ENCODE results near the gene ITPA. TPM values are rescaled to one million over a fixed set of nuclear protein-coding genes. Genes with fewer than 3 reads are reported as not detected.
"Not testable (repeated sequence)": the region's sequence is repeated elsewhere in the genome, so short reads cannot be mapped to it uniquely, and the experiment has no call there.

Gene ITPA
- total RNA-seq, 1 donor from 2014 or later: 60.6 TPM

GRCh38 chr20:3173610-3174441 lies 35.5 kb upstream of the ITPA start:
- ATAC-seq: peak; percentile 93

GRCh38 chr20:3174442-3175261 lies 34.6 kb upstream of the ITPA start:
- ATAC-seq: no peak

DNA sequence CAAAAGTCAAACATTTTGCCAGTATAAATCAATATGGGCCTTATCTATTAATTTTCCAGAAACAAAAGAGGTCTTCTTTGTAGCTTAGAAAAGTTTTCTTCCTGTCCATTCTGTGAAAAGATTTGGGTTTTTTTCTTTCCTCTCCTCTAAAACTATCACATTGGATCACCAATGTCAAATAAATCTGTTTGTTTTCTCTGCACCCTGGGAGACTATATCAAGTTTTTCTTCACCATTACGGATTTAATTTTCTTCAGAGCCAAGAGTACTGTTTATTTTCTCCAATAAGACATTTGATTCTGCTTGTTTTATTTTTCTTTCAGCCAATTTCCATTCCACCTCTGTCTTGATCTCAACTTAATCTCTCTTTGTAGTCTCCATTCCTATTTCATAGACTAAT lies 34.0 kb upstream of the ITPA start:
- ATAC-seq: no peak

DNA sequence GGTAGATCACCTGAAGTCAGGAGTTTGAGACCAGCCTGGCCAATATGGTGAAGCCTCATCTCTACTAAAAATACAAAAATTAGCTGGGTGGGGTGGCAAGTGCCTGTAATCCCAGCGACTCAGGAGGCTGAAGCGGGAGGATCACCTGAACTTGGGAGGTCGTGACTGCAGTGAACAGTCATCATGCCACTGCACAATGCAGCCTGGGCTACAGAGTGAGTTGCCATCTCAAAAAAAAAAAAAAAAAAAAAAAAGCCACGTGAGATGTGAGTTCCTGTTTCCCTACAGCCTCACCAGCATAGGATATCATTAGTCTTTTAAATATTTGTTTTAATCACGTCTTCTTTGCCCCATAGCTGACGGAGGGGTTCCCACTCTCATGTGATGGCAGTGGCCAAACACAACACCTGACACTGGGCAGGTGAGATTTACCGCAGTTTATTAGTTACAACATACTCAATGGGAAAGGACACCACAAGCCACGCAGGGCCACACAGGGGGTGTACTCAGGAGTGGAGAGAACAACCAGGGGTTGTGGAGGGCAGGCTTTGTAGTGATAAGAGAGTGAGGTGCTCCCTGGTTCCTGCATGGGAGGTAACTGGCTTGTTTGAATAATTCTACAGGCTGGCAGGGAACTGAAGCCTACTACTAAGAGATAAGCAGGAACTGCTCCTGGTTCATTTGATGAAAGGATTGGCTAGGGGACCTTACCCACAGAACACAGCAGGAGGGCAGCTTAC lies 31.4 kb upstream of the ITPA start:
- ATAC-seq: no peak

GRCh38 chr20:3180319-3180718 lies 29.0 kb upstream of the ITPA start:
- ATAC-seq: no peak

DNA sequence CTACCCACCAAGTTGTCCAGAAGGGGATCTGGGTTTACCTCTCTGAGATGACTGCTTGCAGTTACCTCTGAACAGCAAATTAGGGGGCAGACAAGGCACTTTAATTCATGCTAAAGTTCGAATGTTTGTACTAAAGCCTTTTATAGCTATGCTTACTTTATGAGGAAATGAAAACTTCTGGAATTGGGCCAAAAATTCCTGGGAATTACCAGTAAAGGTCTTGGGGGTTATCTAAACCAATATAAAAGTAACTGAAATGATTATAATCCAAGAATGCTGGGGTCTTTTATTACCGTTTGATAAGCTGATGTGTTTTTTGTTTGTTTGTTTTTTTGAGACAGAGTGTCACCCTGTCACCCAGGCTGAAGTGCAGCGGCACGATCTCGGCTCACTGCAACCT lies 28.0 kb upstream of the ITPA start:
- no peak for ATAC-seq

DNA sequence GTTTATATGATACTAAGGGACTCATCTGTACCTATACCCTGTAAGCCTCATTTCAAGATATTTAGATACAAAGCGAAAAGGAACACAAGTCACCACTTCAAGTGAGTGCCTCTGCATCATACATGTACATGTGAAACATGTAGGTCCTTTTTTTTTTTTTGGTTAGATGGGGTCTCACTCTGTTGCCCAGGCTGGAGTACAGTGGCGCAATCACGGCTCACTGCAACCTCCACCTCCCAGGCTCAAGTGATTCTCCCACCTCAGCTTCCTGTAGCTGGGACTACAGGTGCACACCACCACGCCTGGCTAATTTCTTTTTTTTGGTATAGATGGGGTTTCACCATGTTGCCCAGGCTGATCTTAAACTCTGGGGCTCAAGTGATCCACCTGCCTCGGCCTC lies 26.9 kb upstream of the ITPA start:
- ATAC-seq: not testable (repeated sequence)

DNA sequence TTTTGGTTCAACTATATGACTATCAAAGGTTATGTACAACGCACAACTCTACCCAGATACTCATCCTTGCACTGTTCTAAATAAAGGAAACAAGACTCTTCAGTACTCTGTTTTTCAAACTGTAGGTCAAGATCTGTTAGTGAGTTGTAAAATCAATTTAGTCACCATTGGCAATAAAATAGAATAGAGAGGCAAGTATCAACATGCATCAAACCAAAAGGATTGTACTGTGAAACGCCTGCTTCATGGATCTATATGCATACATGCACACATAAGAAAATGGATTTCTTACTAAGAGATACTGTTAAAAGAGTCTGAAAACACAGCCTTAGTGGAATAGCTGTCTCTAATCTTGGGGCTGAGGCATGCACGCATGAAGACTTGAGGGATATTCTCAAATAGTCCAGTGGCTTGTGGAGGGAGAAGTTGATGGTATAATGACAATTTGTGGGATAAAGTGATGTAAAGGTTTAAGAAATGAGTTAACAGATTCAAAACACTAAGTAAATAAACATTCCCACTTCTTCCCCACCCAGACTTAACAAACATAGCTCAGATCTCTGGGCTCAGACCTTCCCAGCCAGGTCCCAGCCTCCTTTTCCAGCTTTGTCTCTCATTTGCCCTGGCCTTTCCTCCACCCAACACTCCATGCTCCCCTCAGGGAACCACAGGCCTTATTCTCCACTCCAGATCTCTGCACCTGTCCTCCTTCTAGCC lies 25.2 kb upstream of the ITPA start:
- no peak for ATAC-seq

GRCh38 chr20:3187861-3188260 lies 21.4 kb upstream of the ITPA start:
- not testable (repeated sequence) for ATAC-seq

DNA sequence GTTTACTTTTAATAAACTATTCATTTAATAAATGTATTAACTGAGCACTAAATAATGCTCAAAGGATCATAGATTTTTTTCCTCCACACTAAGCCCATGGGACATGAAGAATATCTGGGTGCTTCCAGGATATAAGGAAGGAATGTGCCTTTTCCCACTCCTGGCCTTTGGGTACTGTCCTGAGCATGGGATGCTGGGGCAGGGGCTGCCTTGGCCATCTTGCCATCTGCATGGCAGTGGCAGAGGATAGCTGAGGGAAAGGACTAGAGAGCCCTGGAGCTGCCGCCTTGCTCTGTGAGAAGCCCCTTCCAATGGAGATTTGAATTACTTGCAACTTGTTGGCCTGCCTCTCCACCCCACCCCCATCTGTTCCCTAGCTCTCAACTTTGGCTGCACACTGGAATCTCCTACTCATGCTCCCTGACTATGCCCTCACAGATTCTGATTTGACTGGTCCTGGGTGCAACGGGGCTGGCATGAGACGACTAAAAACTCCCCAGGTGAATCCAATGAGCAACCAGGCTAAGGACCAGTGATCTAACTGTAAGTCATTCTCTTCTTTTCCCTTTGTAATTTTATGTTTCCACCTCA lies 20.4 kb upstream of the ITPA start:
- no peak for ATAC-seq

DNA sequence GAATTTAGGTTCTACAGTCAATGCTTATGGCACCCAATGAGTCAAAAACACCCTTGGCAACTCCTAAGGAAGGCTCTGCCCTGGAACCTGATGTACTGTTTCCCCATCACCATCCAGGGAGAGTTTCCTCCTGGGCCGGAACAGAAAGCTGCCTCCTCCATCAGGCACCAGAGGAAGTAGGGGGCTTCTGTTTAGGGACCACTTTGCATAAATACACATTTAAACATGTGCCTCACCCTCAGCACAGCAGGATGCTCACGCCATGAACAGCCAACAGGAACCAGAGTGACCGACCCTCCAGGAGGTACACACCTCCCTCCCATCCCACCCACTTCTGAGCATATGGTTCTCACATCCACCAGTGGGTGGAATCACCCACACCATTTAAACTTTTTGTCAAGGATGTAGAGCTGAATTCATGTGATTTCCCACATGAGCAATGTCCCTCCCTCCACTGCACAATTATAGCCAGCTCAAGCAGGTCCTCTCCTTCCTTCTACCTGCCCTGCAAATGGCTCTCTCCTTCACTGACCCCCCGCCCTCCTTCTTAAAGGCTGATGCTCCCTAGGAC lies 19.7 kb upstream of the ITPA start:
- no peak for ATAC-seq

GRCh38 chr20:3190681-3191111 lies 18.6 kb upstream of the ITPA start:
- no peak for ATAC-seq

DNA sequence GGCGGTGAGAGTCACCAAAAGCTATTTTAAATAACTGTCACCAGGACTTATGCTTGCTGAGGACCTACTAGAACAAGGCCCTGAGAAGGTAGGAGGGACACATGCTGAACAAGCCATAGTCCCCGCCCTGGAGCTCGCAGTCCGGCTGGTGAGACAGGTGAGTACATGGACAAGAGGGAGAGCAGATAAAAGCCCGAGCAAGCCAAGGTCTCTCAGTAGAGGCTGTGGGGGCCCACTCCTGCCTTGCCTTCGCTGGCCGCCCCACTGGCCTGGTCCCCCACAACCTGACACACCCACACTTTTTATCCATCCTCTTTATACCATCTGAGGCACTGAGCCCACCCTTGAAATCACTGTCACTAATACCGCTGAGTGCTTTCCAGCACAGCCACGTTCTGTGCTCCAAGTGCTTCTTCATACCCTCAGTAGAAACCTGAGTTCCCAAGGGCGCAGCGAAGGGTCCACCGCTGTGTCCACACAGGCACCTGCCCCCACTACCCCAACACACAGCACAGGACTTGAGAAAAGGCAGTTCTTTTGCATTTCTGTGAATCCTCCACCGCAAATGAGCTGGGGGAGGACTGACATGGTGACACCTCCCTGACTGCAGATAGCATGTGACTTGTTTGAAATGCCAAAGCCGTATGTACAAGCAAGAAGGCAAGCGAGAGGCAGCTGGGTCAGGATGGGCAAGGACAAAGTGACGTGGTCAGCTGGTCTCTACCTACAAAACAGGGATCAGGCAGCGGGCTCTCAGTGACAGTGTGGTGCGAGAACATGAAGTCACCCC lies 16.9 kb upstream of the ITPA start:
- ATAC-seq: no peak

DNA sequence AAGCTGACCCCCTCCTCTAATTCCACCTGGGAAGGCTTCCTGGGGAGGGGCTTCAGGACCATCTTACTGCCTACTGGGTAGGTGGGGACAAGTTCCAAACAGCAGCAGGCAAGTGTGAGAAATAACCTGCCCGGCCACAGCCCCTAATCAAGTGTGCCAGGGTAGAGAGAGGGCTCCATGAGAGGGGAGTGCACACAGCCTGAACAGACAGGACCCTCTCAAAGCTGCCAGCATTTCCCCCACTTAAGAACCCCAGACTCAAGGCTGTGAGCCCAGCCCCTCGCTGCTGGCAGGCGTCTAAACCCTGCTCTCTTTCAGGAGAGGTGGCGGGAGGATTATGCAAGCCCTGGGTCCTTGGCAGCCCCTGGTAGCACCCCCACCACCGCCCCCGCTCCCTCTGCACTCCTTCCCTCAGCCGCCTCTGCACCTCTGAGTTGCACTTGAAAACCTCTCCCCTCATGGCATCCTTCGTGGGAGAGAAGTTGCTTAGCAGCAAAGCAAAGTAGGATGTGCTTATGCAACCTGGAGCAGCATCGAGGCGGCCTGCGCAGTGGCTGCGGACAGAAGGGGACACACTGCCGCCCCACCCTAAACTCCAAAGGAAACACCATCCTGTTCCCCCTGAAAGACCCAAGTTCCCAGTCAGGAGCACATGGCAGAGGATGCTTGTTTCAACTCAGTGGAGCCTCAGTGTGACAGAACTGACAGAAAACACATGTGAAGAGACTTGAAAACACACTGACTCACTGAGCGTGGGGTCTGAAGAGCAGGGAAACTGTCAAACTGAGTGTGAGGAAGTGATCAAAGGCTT lies 15.3 kb upstream of the ITPA start:
- ATAC-seq: no peak

DNA sequence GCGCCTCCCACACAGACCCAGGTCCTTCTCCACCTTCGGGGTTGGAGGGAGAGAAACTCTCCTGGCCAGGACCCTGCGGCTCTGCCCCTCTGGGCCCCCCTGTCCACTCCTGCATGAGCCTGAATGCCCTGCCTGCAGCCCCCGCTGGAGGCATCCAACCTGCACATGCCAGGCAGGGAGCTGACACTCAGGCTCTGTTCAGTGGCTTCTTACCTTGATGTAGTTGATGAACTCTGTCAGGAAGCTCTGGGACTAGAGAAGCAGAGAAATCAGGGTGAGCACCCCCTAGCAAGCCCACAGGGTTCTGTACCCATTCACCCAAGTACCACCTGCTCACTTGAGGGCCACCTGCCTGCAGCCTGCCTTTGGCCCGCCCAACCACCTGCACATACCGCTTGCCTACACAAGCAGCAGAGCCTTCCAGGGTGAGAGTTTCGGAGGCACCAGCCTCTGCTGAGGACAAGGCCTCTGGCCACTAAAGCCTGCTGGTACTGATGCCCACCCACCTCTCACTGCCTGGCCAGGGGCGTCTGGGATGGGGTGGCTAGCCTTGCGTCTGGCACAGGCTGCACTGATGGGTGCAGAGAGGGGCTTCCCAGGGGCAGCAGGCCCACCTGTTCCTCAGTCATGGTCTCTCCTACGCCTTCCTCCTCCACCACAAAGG lies 14.5 kb upstream of the ITPA start:
- no peak for ATAC-seq

GRCh38 chr20:3195590-3196237 lies 13.6 kb upstream of the ITPA start:
- ATAC-seq: no peak

- no peak for ATAC-seq
Observed at GRCh38 chr20:3199206-3199605, 10.1 kb upstream of the ITPA start.

- no peak for ATAC-seq
Observed at GRCh38 chr20:3199976-3200755, 9.1 kb upstream of the ITPA start.

Measured in esophagus mucosa (tissue), 1 donor.